H4 (cell line): Measurements from ENCODE around the gene DNAH5. TPM values are rescaled to one million over a fixed set of nuclear protein-coding genes. Genes with fewer than 3 reads are reported as not detected.
"Not testable (repeated sequence)": the region's sequence is repeated elsewhere in the genome, so short reads cannot be mapped to it uniquely, and the experiment has no call there.

Source experiments
- DNase-seq: peaks from one replicate; pipeline ENCODE4 v3.0.0-alpha.2; 2015; ENCODE audit warnings: low spot score
- total RNA-seq: library from RNA; depleted of rRNA; stranded (reverse); fragments of >200 nt; shearing (Covaris generic); gene quantifications from 2 replicates; pipeline ENCODE4 v1.2.3, GENCODE V29; 2014

The DNAH5 gene
- total RNA-seq, 1 experiment from 2014 or later, result 1.5 TPM

GRCh38 chr5:13843175-13843846, 101.2 kb downstream of the DNAH5 start:
- DNase-seq, result no peak

GRCh38 chr5:13833440-13833839, 111.0 kb downstream of the DNAH5 start:
- no peak for DNase-seq

- peak; percentile 21 for DNase-seq
These were observed 113.1 kb downstream of the DNAH5 start for GRCh38 chr5:13831351-13831750.

GRCh38 chr5:13830536-13830935, 114.0 kb downstream of the DNAH5 start:
- no peak for DNase-seq

GRCh38 chr5:13821366-13821765, 123.1 kb downstream of the DNAH5 start:
- no peak for DNase-seq

- DNase-seq, result no peak
These were observed 128.4 kb downstream of the DNAH5 start for GRCh38 chr5:13816126-13816525.

- no peak for DNase-seq
These were observed 130.2 kb downstream of the DNAH5 start for GRCh38 chr5:13814301-13814700.

GRCh38 chr5:13809921-13810320, 134.6 kb downstream of the DNAH5 start:
- no peak for DNase-seq

- no peak for DNase-seq
These were observed 140.2 kb downstream of the DNAH5 start for GRCh38 chr5:13804336-13804735.

- not testable (repeated sequence) for DNase-seq
These were observed 145.9 kb downstream of the DNAH5 start for GRCh38 chr5:13798569-13798968.

GRCh38 chr5:13785781-13786415, 158.6 kb downstream of the DNAH5 start:
- DNase-seq, result no peak

- no peak for DNase-seq
These were observed 160.8 kb downstream of the DNAH5 start for GRCh38 chr5:13783726-13784125.

GRCh38 chr5:13780081-13780480, 164.4 kb downstream of the DNAH5 start:
- DNase-seq, result no peak

- DNase-seq, result no peak
These were observed 170.8 kb downstream of the DNAH5 start for GRCh38 chr5:13773649-13774048.

GRCh38 chr5:13771011-13771571, 173.4 kb downstream of the DNAH5 start:
- DNase-seq, result peak; percentile 43

GRCh38 chr5:13766236-13766635, 178.3 kb downstream of the DNAH5 start:
- DNase-seq, result no peak

- no peak for DNase-seq
These were observed 180.8 kb downstream of the DNAH5 start for GRCh38 chr5:13763719-13764118.

GRCh38 chr5:13749766-13750165, 194.7 kb downstream of the DNAH5 start:
- no peak for DNase-seq

GRCh38 chr5:13746026-13746425, 198.5 kb downstream of the DNAH5 start:
- DNase-seq, result no peak

GRCh38 chr5:13745508-13745907, 199.0 kb downstream of the DNAH5 start:
- no peak for DNase-seq

- no peak for DNase-seq
These were observed 204.0 kb downstream of the DNAH5 start for GRCh38 chr5:13740471-13740870.

- no peak for DNase-seq
These were observed 205.0 kb downstream of the DNAH5 start for GRCh38 chr5:13739479-13739878.

GRCh38 chr5:13735691-13736090, 208.8 kb downstream of the DNAH5 start:
- DNase-seq, result no peak
